ENCODE data around the gene VWA3B. TPM values are rescaled to one million over a fixed set of nuclear protein-coding genes. Genes with fewer than 3 reads are reported as not detected.

VWA3B gene
- total RNA-seq, 1 donor from 2014 or later: not detected

DNA sequence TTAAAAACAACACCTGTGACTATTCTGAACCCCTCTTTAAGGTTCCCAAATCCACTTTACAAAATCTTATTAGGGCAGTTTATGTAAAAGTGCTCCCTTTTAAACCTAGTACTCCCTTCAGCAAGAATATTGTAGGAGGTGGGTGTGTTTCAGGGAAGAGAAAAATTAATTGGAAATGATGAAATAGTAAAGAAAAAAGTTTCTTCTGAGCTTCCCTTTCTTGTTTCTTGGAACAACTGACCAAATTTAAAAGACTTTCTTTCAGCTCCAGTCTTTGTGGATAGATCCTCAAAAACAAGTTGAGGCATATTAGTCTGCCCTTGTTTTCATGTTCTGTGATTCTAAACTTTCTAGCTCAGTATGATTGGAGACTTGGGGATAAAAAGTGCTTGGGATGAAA lies 3.0 kb downstream of the VWA3B start:
- no peaks in the 10 kb centered on the region for H3K36me3 Mint-ChIP-seq
- peaks cover 10% of the 10 kb centered on the region for H3K4me1 Mint-ChIP-seq
- peaks cover 10% of the 10 kb centered on the region for H3K9me3 Mint-ChIP-seq
- TF ChIP-seq, protein P1, sequence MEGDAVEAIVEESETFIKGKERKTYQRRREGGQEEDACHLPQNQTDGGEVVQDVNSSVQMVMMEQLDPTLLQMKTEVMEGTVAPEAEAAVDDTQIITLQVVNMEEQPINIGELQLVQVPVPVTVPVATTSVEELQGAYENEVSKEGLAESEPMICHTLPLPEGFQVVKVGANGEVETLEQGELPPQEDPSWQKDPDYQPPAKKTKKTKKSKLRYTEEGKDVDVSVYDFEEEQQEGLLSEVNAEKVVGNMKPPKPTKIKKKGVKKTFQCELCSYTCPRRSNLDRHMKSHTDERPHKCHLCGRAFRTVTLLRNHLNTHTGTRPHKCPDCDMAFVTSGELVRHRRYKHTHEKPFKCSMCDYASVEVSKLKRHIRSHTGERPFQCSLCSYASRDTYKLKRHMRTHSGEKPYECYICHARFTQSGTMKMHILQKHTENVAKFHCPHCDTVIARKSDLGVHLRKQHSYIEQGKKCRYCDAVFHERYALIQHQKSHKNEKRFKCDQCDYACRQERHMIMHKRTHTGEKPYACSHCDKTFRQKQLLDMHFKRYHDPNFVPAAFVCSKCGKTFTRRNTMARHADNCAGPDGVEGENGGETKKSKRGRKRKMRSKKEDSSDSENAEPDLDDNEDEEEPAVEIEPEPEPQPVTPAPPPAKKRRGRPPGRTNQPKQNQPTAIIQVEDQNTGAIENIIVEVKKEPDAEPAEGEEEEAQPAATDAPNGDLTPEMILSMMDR (IDR thresholded peaks at IDR 0.05; ENCODE audit: unreplicated experiment): no peak
- DNase-seq (ENCODE audit: low spot score in 2 of 2, unreplicated experiment in 2 of 2): no peak
- no peak overlapping the region for H3K4me3 Mint-ChIP-seq
- H3K27me3 Mint-ChIP-seq (ENCODE audit: low read depth): peaks cover 59% of the 10 kb centered on the region
- H3K27ac Mint-ChIP-seq: no peak overlapping the region

DNA sequence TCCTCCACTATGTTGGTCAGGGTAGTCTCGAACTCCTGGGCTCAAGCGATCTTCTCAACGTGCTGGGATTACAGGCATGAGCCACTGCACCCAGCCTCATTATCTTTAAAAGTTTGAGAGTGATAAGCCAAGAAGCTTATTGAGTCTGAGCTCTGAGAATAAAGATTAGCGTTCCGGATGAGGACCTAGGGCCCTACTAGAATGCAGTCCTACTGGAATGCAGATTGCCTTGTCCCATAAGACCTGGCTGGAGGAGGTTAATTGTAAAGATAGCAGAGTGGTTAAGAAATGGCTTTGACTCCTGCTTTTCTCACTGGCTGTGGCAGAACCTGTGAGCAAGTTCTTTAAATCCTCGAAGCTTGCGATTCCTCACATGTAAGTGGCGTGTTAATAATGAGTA lies 4.0 kb downstream of the VWA3B start:
- H3K36me3 Mint-ChIP-seq: peaks cover 3% of the 10 kb centered on the region
- peaks cover 8% of the 10 kb centered on the region for H3K4me1 Mint-ChIP-seq
- H3K27ac Mint-ChIP-seq: no peak overlapping the region
- H3K27me3 Mint-ChIP-seq (ENCODE audit: low read depth): peaks cover 49% of the 10 kb centered on the region
- H3K4me3 Mint-ChIP-seq: no peak overlapping the region
- TF ChIP-seq, protein P1 (IDR thresholded peaks at IDR 0.05; ENCODE audit: unreplicated experiment): no peak
- DNase-seq (ENCODE audit: low spot score in 2 of 2, unreplicated experiment in 2 of 2): no peak
- peaks cover 19% of the 10 kb centered on the region for H3K9me3 Mint-ChIP-seq

DNA sequence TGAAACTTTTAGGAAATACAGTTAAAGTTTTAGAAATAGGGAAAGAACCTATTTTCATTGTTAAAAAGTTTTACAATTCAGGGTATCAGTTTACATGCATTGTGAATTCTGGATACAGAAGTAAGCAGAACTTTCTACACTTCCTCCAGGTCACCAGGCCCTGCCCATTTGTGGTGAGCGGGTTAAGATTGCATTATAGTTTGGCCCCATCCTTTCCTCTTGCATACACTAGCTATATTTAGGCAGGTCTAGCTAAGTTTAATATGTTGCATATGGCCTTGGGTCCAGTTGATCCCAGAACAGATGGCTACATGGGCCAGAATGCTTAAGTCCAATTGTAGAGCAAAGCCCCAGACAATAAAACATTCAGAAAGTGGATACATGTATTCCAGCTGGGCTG lies 4.8 kb downstream of the VWA3B start:
- no peak for DNase-seq (ENCODE audit: low spot score in 2 of 2, unreplicated experiment in 2 of 2)
- peaks cover 25% of the 10 kb centered on the region for H3K9me3 Mint-ChIP-seq
- H3K27me3 Mint-ChIP-seq (ENCODE audit: low read depth): peaks cover 41% of the 10 kb centered on the region
- peaks cover 6% of the 10 kb centered on the region for H3K36me3 Mint-ChIP-seq
- TF ChIP-seq, protein P1 (IDR thresholded peaks at IDR 0.05; ENCODE audit: unreplicated experiment): no peak
- peaks cover under 1% of the 10 kb centered on the region for H3K4me1 Mint-ChIP-seq
- no peak overlapping the region for H3K27ac Mint-ChIP-seq
- H3K4me3 Mint-ChIP-seq: no peak overlapping the region

DNA sequence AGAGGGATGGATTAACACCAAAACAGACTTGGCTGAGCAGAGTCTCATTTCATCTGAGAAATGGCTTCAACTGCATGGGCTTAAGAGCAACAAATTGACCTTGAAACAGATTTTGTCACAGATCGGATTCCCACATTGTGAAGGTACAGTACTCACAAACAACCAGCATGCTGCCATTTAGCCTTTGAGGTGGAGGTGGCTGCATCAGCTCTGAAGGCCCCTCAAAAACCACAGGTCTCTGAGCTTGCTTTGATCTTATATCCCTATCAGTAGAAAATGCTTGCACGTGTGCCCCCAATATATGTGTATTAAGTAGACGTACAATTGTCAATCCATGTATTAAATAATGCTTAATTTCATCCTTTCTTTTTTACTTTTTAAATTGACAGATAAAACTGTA lies 6.2 kb downstream of the VWA3B start:
- no peak overlapping the region for H3K27ac Mint-ChIP-seq
- H3K9me3 Mint-ChIP-seq: peaks cover 38% of the 10 kb centered on the region
- TF ChIP-seq, protein P1 (IDR thresholded peaks at IDR 0.05; ENCODE audit: unreplicated experiment): no peak
- H3K4me3 Mint-ChIP-seq: no peak overlapping the region
- peaks cover 6% of the 10 kb centered on the region for H3K36me3 Mint-ChIP-seq
- peaks cover 28% of the 10 kb centered on the region for H3K27me3 Mint-ChIP-seq (ENCODE audit: low read depth)
- DNase-seq (ENCODE audit: low spot score in 2 of 2, unreplicated experiment in 2 of 2): no peak
- H3K4me1 Mint-ChIP-seq: no peaks in the 10 kb centered on the region

DNA sequence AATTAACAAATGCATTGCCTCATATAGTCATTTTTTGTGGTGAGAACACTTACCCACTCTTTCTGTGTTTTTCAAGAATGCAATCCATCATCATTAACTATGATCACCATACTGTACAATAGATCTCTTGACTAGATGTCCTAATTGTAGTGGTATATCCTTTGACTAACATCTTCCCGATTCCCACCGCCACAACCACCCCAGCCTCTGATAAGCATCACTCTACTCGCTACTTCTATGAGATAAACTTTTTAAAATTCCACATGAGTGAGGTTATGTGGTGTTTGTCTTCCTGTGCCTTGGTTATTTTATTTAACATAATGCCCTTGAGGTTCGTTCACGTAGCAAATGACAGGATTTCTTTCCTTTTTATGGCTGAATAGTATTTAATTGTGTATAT lies 6.6 kb downstream of the VWA3B start:
- Mint-ChIP-seq H3K4me1 (no peaks in the 10 kb centered on the region), H3K27me3 (ENCODE audit: low read depth) (peaks cover 23% of the 10 kb centered on the region), H3K36me3 (peaks cover 6% of the 10 kb centered on the region), H3K4me3 (no peak overlapping the region), H3K27ac (no peak overlapping the region), H3K9me3 (peaks cover 42% of the 10 kb centered on the region)
- no peak for DNase-seq (ENCODE audit: low spot score in 2 of 2, unreplicated experiment in 2 of 2)
- TF ChIP-seq, protein P1 (IDR thresholded peaks at IDR 0.05; ENCODE audit: unreplicated experiment): no peak
